ENCODE results near the gene GRID1.

- TF ChIP-seq CTCF (IDR thresholded peaks at IDR 0.05 in 8 of 11, conservative IDR thresholded peaks at IDR 0.05 in 3 of 11) (no peak), POLR2A (IDR thresholded peaks at IDR 0.05) (no peak)
These were observed 6.7 kb upstream of the GRID1 start for GRCh38 chr10:86373251-86373650.
